ENCODE measurements around the gene CHCHD6.

GRCh38 chr3:127000119-127000518 is 296.1 kb downstream of the CHCHD6 start:
- no peak for TF ChIP-seq EZH2 (IDR thresholded peaks at IDR 0.05; ENCODE audit: low read length, unreplicated experiment)
- TF ChIP-seq, protein P1, sequence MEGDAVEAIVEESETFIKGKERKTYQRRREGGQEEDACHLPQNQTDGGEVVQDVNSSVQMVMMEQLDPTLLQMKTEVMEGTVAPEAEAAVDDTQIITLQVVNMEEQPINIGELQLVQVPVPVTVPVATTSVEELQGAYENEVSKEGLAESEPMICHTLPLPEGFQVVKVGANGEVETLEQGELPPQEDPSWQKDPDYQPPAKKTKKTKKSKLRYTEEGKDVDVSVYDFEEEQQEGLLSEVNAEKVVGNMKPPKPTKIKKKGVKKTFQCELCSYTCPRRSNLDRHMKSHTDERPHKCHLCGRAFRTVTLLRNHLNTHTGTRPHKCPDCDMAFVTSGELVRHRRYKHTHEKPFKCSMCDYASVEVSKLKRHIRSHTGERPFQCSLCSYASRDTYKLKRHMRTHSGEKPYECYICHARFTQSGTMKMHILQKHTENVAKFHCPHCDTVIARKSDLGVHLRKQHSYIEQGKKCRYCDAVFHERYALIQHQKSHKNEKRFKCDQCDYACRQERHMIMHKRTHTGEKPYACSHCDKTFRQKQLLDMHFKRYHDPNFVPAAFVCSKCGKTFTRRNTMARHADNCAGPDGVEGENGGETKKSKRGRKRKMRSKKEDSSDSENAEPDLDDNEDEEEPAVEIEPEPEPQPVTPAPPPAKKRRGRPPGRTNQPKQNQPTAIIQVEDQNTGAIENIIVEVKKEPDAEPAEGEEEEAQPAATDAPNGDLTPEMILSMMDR (conservative IDR thresholded peaks at IDR 0.05; ENCODE audit: low read depth, low read length): no peak

Measured in PC-3 (cell line).